Measurements from ENCODE around the gene TRPC1.

TRPC1 gene

DNA sequence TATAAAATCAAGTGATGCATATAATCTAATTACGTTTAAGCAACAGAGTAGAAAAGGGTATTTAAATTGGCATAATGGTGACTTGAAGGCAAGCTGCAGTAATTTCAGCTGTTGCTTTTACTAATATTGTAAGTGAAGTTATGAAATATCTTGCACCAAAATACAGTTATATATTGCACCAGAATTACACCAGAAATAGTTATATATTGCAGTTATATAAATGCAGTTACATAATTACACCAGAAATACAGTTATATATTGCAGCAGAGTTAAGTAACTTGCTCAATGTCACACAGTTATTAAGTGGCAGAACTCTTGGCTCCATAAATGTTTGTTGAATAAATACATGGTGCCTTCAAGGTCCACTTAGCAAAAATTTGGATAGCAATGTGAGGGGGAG lies 113.7 kb downstream of the TRPC1 start:
- DNase-seq (ENCODE audit: low read depth in 2 of 2), result no peak

DNA sequence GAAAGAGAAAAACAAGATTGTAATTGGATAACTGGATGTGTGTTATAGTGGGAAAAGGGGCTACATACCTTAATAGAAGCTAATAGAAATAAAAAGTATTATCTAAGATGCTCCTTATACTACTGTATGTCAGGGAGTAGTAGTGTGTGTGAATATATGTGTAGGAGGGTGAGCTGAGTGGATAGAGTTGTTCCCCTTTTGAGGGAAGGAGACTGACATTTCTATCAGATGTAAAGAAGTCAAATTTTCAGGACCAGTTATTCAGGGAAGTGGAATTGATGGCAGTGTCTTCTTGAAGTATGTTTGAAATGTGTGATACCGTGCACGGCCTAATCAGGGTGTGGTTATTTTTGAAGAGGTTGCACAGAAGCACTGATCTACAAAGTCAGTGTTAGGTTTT lies 116.0 kb downstream of the TRPC1 start:
- no peak for DNase-seq (ENCODE audit: low read depth in 2 of 2)

DNA sequence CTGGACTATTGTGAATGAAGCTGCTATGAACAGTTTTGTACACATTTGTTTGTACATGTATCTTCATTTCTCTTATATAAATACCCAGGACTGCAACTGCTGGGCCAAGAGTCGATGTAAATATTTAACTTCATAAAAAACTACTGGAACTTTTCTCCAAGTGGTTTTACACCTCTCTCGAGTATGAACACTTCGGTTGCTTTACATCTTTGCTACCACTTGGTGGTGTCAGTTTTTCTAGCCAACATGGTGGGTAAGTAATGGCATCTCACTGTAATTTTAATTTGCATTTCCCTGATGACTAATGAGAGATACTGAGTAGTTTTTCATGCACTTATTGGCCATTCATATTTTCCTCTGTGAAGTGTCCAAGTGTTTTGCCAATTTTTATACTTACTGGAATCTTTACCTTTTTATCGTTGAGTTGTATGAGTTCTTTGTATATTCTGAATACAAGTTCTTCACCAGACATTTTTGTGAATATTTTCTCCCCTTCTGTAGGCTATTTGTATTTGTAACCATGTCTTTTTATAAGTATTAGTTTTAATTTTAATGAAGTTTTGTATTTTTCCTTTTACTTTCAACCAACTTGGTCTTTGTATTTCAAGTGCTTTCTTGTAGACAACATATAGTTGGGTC lies 120.6 kb downstream of the TRPC1 start:
- DNase-seq (ENCODE audit: low read depth in 2 of 2), result no peak

DNA sequence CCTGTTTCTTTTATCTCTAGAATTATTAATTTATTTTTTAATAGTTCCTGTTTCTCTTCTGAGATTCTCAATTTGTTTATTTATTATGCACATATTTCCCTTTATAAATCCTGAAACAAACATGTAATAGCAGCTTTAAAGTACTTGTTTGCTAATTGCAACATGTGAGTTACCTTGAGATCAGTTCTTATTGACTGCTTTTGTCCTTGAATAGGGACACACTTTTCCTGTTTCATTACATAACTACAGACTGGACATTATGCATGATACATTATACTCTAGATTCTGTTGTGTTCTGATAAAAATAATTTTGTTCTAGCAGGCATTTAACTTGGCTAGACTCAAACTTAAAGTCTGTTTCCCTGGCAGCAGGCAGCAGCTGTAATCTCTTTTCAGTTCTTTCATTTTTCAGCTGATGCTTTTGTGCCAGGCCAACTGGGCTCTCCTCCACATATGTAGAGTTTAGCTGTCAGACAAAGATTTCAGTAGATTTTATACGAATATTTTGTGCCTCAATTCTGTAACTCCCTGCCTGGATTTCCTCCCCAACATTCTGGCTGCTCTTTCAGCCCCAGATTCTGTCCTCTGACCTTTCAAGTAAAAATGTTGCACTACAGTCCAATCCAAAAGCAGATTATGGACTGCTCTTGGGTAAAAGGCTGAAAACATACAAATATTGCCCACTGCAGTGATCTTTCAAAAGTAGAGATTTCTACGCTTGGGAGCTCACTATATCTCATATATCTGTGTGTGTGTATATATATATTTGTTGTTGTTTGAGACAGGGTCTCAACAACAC lies 123.1 kb downstream of the TRPC1 start:
- DNase-seq (ENCODE audit: low read depth in 2 of 2), result no peak

DNA sequence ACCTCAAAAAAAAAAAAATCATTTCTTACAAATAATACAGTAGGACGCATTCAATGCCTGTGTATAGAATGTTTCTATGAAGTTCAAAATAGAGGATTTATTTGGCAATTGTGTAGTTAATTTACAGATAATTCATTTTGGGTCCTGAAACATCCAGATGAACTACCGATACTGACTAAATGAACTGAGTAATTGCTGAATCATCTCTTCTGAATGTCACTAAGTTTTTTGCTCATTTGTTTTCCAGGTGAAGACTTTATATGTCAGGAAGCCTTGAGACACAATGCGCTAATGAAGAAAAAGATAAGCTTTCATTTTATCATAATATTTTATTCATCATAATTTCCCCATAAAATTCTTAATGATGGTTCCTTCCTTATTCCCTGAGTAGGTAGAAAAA lies 125.3 kb downstream of the TRPC1 start:
- DNase-seq (ENCODE audit: low read depth in 2 of 2), result no peak

DNA sequence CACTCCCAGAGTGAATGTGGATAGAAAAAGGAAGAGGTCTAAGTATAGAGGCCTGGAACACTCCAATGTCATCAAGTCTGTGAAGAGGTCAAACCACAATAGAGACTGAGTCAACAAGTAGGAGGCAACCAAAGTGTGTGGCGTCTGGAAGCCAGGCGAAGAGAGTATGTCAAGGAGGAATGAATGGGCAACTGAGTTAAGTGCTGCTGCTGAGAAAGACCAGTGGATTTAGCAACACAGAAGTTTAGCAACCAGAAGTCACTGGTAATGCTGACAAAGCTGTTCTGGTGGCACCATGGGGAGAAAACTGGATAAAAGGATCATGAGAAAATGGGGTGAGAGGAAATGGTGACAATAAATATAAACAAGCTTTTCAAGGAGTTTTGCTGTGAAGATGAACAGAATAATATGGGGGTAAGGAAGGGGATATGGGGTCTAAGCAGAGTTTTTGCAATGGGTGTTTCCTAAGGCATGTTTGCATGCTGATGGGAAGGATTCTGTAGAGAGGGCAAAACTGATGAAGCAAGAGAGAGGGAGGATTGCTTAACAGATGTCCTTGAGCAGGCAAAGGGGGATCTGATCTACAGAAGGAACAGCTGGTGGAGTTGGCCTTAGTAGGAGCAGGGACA lies 126.7 kb downstream of the TRPC1 start:
- DNase-seq (ENCODE audit: low read depth in 2 of 2), result no peak

DNA sequence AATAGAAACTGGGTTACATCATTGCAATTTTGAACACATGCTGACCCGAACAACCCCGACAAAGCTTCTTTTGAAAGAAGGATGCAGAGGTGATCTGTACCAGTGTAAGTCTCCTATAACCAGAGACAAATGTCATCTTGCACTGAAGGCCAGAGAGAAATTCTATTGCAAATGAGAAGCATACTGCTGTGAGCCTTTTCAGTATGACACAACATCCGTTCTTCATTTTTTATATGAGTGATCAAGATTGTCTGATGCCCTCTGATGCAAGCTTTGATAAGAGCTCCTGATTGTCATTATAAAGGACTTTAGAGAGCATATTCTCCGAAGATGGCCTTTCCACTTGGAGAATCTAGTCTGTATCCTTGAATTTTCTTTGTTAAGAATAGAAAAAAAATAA lies 128.2 kb downstream of the TRPC1 start:
- DNase-seq (ENCODE audit: low read depth in 2 of 2), result no peak

DNA sequence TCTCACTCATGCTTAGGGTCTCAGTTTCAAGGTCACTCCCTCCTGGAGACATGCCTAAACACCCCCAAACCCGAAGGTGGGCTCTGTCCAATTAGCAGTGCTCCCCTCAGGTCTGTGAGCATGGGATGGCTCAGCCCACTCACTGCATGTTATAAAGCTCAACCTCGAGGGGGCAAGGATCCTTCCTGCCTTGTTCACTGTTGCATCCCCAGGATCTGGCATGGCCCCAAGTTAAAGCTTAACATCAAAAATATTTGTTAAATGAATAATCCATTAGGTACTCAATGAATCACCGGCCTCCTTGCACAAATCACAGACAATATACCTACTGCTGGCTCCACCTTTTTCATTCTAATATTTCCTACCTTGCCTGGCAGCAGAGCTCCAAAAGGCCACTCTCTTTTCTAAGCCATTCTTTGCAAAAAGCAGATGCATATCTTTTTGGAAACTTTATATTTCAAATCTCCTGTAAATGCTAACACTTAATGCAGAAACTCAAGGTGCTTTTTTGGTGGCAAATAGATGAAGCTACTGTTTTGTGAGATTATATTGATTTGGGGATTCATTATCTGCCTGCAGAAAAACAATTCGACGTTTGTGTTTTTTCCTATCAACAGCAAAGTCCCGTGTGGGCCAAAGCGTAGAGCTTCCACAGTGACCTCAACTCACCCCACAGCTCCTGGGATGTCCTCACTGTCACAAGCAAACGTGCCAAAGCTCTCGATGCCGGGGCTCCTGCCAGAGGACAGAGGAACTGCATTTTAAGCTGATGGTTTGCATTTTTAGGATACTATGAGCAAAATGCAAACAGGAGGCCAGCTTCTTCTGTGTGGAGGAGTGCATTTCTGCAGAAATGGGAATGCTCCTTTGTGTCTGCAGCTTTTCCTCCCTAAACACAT lies 129.7 kb downstream of the TRPC1 start:
- no peak for DNase-seq (ENCODE audit: low read depth in 2 of 2)

DNA sequence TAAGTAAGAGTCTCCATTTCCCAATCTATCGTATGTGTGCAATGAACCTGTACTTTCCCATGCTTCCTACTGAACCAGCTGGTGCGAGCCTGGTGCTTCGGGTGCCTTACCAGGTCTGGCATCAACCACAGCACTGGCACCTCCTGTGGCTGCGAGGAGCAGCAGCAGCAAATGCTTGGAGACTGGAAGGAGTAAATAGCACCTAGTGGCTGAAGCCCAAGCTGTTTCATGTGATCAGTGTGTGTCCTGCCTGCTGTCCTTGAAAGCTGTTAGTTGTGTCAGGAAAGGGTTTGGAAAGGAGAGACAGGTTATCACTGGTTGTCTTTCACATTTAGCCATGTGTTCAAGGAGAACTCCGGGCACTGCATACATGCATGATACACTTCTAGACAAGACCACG lies 133.2 kb downstream of the TRPC1 start:
- DNase-seq (ENCODE audit: low read depth in 2 of 2), result no peak
